HepG2 (cell line): ENCODE results near the gene TARM1. TPM values are rescaled to one million over a fixed set of nuclear protein-coding genes. Genes with fewer than 3 reads are reported as not detected.
A peak's percentile ranks its signal among the peaks of the same experiment; 100 is the strongest.

ENCODE experiments used
- CBX1 ChIP-seq: IDR thresholded peaks from one replicate; pipeline ENCODE4 v1.6.1; 2016; ENCODE audit warnings: antibody characterized with exemption, low read depth
- ETV5 ChIP-seq: IDR thresholded peaks from 2 replicates; pipeline ENCODE4 v1.6.1; 2018; ENCODE audit warnings: missing biosample characterization, missing genetic modification reagents, inconsistent platforms, borderline replicate concordance
- EZH2 ChIP-seq: conservative IDR thresholded peaks from 2 replicates; pipeline ENCODE4 v1.6.1; 2012; ENCODE audit warnings: mild to moderate bottlenecking, low read depth, low read length, moderate library complexity
- FOXJ3 ChIP-seq: sonication (generic); formaldehyde crosslinking; IDR thresholded peaks from 2 replicates; pipeline ENCODE4 v1.4.0; 2020; ENCODE audit warnings: missing genetic modification reagents, mild to moderate bottlenecking, borderline replicate concordance
- NAIF1 ChIP-seq: sonication (generic); formaldehyde crosslinking; IDR thresholded peaks from 2 replicates; pipeline ENCODE4 v1.5.0; 2020; ENCODE audit warnings: mild to moderate bottlenecking, missing genetic modification reagents, borderline replicate concordance
- PHF20 ChIP-seq: sonication (generic); formaldehyde crosslinking; IDR thresholded peaks from 2 replicates; pipeline ENCODE4 v1.5.0; 2020; ENCODE audit warnings: mild to moderate bottlenecking, missing genetic modification reagents
- SAFB2 ChIP-seq: sonication (generic); formaldehyde crosslinking; IDR thresholded peaks from 2 replicates; pipeline ENCODE4 v1.5.1; 2020; ENCODE audit warnings: missing genetic modification reagents, low read depth, mild to moderate bottlenecking, borderline replicate concordance
- TEAD2 ChIP-seq: sonication (generic); formaldehyde crosslinking; IDR thresholded peaks from 2 replicates; pipeline ENCODE4 v1.9.0; 2021; ENCODE audit warnings: missing genetic modification reagents
- ZFX ChIP-seq: sonication (generic); formaldehyde crosslinking; IDR thresholded peaks from 2 replicates; pipeline ENCODE4 v1.4.0; 2020; ENCODE audit warnings: mild to moderate bottlenecking, low read depth, missing genetic modification reagents, moderate library complexity
- ZNF333 ChIP-seq: sonication (generic); formaldehyde crosslinking; IDR thresholded peaks from 2 replicates; pipeline ENCODE4 v1.4.0; 2020; ENCODE audit warnings: mild to moderate bottlenecking, missing genetic modification reagents, borderline replicate concordance
- ZNF33A ChIP-seq: sonication (generic); formaldehyde crosslinking; IDR thresholded peaks from 2 replicates; pipeline ENCODE4 v1.5.1; 2020; ENCODE audit warnings: missing genetic modification reagents, mild to moderate bottlenecking, moderate library complexity, borderline replicate concordance
- ZNF550 ChIP-seq: sonication (generic); formaldehyde crosslinking; IDR thresholded peaks from 2 replicates; pipeline ENCODE4 v1.4.0; 2020; ENCODE audit warnings: mild to moderate bottlenecking, missing genetic modification reagents, borderline replicate concordance
- ZNF562 ChIP-seq: sonication (generic); formaldehyde crosslinking; IDR thresholded peaks from 2 replicates; pipeline ENCODE4 v1.8.0; 2022; ENCODE audit warnings: missing genetic modification reagents, borderline replicate concordance
- ZNF567 ChIP-seq: sonication (generic); formaldehyde crosslinking; IDR thresholded peaks from 2 replicates; pipeline ENCODE4 v1.8.1; 2023; ENCODE audit warnings: mild to moderate bottlenecking, missing genetic modification reagents, borderline replicate concordance
- ZNF614 ChIP-seq: IDR thresholded peaks from 2 replicates; pipeline ENCODE4 v1.6.1; 2018; ENCODE audit warnings: missing biosample characterization, missing genetic modification reagents, inconsistent platforms, borderline replicate concordance
- ZNF616 ChIP-seq: sonication (generic); formaldehyde crosslinking; IDR thresholded peaks from 2 replicates; pipeline ENCODE4 v1.5.0; 2020; ENCODE audit warnings: low read depth, mild to moderate bottlenecking, missing genetic modification reagents
- ZNF724P ChIP-seq: sonication (generic); formaldehyde crosslinking; IDR thresholded peaks from 2 replicates; pipeline ENCODE4 v1.8.0; 2022; ENCODE audit warnings: missing genetic modification reagents, borderline replicate concordance
- polyA plus RNA-seq, 8 experiments: library from polyadenylated mRNA; depleted of rRNA in 3 of 8; stranded (reverse) in 7 of 8; unstranded in 1 of 8; fragments of >200 nt; fragmentation: Illumina TruSeq in 4 of 8; extraction: Trizol in 4 of 8; gene quantifications; 2 replicates each; pipeline versions ENCODE4 v1.2.1 to v1.2.3, GENCODE V29; 2011 to 2016; ENCODE audit warnings: low read depth in 4 of 8, missing spikeins in 1 of 8, mixed read lengths in 1 of 8; ENCODE audit not compliant: insufficient read depth in 1 of 8
- total RNA-seq, 5 experiments: library from RNA; depleted of rRNA; stranded (reverse); fragments of >200 nt; fragmentation: Illumina TruSeq; extraction: Trizol; gene quantifications; 2 replicates each; pipeline ENCODE4 v1.2.3, GENCODE V29; 2016; ENCODE audit warnings: low read depth in 1 of 5
- TF ChIP-seq, protein P1 (sequence below): sonication (generic); formaldehyde crosslinking; IDR thresholded peaks from 2 replicates; pipeline ENCODE4 v1.4.0; 2020; ENCODE audit warnings: mild to moderate bottlenecking, missing genetic modification reagents
- TF ChIP-seq, protein P2 (sequence below): sonication (generic); formaldehyde crosslinking; conservative IDR thresholded peaks from 2 replicates; pipeline ENCODE4 v1.4.0; 2020; ENCODE audit warnings: missing genetic modification reagents
- TF ChIP-seq, protein P3 (sequence below): sonication (generic); formaldehyde crosslinking; IDR thresholded peaks from 2 replicates; pipeline ENCODE4 v1.4.0; 2020; ENCODE audit warnings: missing genetic modification reagents

TARM1 gene
- total and polyA plus RNA-seq, 2 of the 13 experiments (the other 11 are each of a cell fraction or from before 2014, with no cell fraction given): not detected

DNA sequence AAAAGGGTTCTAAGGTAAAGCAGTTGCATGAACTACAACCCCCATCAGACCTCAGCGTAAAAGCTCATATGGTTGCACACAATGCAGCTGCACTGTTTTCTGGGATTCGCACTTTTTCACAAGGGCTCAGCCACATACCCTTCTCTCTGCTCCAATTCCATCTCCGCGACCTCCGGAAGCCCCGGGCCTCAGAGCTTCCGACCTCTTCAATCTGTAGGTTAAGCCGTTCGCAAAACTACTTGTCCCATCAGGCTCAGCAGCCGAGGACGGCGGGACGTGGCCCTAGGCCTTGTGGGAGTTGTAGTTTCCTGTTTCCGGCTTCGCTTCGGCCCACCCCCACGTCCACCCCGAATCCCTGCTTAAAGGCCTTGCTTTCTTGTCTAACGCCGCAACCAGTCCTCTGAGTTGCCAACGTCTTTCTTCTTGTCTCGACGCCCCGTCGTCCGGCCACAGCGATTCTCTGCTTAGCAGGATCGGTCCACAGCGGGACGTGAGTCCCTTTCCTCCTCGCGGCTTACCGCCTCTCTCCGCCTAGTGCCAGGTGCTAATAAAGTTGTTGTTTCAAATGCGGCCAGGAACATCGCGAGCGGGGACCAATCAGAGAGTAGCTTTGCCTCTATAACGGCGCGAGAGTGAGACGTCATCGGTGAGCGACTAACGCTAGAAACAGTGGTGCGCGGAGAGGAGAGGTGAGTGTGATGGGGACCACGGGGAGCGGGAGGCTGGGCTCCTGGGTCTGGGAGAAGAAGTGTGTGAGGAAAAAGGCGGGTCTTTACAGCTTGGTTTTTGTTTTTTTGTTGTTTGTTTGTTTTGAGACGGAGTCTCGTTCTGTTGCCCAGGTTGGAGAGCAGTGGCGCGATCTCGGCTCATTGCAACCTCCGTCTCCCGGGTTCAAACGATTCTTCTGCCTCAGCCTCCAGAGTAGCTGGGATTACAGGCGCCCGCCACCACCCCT is 34.2 kb upstream of the TARM1 start, which contains the start of the genes PRPF31 and TFPT (continued):
- TF ChIP-seq TEAD2 (CRISPR knock-in tag) (0 out of 2 replicates have a peak, but pooled peaks have one; percentile 33), PHF20 (peak; percentile 99), ZNF562 (CRISPR knock-in tag) (no peak), FOXJ3 (no peak), ETV5 (peak; percentile 46; the same call in 1 of the 2 replicates), ZFX (CRISPR knock-in tag) (peak; percentile 100), ZNF614 (peak; percentile 82; the same call in 1 of the 2 replicates), ZNF724P (CRISPR knock-in tag) (no peak), ZNF333 (CRISPR knock-in tag) (no peak), ZNF550 (CRISPR knock-in tag) (no peak), ZNF33A (peak; percentile 89; the same call in 1 of the 2 replicates), NAIF1 (CRISPR knock-in tag) (peak; percentile 66; the same call in 1 of the 2 replicates), ZNF616 (CRISPR knock-in tag) (peak; percentile 81; the same call in 1 of the 2 replicates), ZNF567 (no peak), CBX1 (peak; percentile 77), EZH2 (no peak), SAFB2 (CRISPR knock-in tag) (peak; percentile 39; the same call in 1 of the 2 replicates)
- TF ChIP-seq, protein P1, sequence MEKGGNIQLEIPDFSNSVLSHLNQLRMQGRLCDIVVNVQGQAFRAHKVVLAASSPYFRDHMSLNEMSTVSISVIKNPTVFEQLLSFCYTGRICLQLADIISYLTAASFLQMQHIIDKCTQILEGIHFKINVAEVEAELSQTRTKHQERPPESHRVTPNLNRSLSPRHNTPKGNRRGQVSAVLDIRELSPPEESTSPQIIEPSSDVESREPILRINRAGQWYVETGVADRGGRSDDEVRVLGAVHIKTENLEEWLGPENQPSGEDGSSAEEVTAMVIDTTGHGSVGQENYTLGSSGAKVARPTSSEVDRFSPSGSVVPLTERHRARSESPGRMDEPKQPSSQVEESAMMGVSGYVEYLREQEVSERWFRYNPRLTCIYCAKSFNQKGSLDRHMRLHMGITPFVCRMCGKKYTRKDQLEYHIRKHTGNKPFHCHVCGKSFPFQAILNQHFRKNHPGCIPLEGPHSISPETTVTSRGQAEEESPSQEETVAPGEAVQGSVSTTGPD (CRISPR knock-in tag): no peak
- TF ChIP-seq, protein P2, sequence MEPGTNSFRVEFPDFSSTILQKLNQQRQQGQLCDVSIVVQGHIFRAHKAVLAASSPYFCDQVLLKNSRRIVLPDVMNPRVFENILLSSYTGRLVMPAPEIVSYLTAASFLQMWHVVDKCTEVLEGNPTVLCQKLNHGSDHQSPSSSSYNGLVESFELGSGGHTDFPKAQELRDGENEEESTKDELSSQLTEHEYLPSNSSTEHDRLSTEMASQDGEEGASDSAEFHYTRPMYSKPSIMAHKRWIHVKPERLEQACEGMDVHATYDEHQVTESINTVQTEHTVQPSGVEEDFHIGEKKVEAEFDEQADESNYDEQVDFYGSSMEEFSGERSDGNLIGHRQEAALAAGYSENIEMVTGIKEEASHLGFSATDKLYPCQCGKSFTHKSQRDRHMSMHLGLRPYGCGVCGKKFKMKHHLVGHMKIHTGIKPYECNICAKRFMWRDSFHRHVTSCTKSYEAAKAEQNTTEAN (CRISPR knock-in tag): no peak
- TF ChIP-seq, protein P3, sequence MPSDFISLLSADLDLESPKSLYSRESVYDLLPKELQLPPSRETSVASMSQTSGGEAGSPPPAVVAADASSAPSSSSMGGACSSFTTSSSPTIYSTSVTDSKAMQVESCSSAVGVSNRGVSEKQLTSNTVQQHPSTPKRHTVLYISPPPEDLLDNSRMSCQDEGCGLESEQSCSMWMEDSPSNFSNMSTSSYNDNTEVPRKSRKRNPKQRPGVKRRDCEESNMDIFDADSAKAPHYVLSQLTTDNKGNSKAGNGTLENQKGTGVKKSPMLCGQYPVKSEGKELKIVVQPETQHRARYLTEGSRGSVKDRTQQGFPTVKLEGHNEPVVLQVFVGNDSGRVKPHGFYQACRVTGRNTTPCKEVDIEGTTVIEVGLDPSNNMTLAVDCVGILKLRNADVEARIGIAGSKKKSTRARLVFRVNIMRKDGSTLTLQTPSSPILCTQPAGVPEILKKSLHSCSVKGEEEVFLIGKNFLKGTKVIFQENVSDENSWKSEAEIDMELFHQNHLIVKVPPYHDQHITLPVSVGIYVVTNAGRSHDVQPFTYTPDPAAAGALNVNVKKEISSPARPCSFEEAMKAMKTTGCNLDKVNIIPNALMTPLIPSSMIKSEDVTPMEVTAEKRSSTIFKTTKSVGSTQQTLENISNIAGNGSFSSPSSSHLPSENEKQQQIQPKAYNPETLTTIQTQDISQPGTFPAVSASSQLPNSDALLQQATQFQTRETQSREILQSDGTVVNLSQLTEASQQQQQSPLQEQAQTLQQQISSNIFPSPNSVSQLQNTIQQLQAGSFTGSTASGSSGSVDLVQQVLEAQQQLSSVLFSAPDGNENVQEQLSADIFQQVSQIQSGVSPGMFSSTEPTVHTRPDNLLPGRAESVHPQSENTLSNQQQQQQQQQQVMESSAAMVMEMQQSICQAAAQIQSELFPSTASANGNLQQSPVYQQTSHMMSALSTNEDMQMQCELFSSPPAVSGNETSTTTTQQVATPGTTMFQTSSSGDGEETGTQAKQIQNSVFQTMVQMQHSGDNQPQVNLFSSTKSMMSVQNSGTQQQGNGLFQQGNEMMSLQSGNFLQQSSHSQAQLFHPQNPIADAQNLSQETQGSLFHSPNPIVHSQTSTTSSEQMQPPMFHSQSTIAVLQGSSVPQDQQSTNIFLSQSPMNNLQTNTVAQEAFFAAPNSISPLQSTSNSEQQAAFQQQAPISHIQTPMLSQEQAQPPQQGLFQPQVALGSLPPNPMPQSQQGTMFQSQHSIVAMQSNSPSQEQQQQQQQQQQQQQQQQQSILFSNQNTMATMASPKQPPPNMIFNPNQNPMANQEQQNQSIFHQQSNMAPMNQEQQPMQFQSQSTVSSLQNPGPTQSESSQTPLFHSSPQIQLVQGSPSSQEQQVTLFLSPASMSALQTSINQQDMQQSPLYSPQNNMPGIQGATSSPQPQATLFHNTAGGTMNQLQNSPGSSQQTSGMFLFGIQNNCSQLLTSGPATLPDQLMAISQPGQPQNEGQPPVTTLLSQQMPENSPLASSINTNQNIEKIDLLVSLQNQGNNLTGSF (CRISPR knock-in tag): 0 out of 2 replicates have a peak, but pooled peaks have one; percentile 15
